ENCODE data around the gene NOCT.

NOCT gene

GRCh38 chr4:139015269-139015947 is at the start of gene NOCT (continued):
- TF ChIP-seq ZNF16 (tag by site-specific recombination; IDR thresholded peaks at IDR 0.05; ENCODE audit: low read depth): no peak
- TF ChIP-seq, protein P1, sequence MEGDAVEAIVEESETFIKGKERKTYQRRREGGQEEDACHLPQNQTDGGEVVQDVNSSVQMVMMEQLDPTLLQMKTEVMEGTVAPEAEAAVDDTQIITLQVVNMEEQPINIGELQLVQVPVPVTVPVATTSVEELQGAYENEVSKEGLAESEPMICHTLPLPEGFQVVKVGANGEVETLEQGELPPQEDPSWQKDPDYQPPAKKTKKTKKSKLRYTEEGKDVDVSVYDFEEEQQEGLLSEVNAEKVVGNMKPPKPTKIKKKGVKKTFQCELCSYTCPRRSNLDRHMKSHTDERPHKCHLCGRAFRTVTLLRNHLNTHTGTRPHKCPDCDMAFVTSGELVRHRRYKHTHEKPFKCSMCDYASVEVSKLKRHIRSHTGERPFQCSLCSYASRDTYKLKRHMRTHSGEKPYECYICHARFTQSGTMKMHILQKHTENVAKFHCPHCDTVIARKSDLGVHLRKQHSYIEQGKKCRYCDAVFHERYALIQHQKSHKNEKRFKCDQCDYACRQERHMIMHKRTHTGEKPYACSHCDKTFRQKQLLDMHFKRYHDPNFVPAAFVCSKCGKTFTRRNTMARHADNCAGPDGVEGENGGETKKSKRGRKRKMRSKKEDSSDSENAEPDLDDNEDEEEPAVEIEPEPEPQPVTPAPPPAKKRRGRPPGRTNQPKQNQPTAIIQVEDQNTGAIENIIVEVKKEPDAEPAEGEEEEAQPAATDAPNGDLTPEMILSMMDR (tag by site-specific recombination; IDR thresholded peaks at IDR 0.05): peak; percentile 28; the same call in 1 of the 2 replicates
- TF ChIP-seq ZBTB8A (tag by site-specific recombination; IDR thresholded peaks at IDR 0.05): peak; percentile 71
- no peak for TF ChIP-seq ZNF596 (tag by site-specific recombination; IDR thresholded peaks at IDR 0.05)
- TF ChIP-seq, protein P2, sequence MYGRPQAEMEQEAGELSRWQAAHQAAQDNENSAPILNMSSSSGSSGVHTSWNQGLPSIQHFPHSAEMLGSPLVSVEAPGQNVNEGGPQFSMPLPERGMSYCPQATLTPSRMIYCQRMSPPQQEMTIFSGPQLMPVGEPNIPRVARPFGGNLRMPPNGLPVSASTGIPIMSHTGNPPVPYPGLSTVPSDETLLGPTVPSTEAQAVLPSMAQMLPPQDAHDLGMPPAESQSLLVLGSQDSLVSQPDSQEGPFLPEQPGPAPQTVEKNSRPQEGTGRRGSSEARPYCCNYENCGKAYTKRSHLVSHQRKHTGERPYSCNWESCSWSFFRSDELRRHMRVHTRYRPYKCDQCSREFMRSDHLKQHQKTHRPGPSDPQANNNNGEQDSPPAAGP (tag by site-specific recombination; IDR thresholded peaks at IDR 0.05): peak; percentile 51
- no peak for TF ChIP-seq HOXD13 (CRISPR knock-in tag; IDR thresholded peaks at IDR 0.05; ENCODE audit: borderline replicate concordance)
- peak; percentile 71; the same call in 1 of the 2 replicates for TF ChIP-seq ZNF561 (tag by site-specific recombination; IDR thresholded peaks at IDR 0.05; ENCODE audit: borderline replicate concordance)
- TF ChIP-seq ZNF704 (tag by site-specific recombination; IDR thresholded peaks at IDR 0.05): no peak
- TF ChIP-seq, protein P3, sequence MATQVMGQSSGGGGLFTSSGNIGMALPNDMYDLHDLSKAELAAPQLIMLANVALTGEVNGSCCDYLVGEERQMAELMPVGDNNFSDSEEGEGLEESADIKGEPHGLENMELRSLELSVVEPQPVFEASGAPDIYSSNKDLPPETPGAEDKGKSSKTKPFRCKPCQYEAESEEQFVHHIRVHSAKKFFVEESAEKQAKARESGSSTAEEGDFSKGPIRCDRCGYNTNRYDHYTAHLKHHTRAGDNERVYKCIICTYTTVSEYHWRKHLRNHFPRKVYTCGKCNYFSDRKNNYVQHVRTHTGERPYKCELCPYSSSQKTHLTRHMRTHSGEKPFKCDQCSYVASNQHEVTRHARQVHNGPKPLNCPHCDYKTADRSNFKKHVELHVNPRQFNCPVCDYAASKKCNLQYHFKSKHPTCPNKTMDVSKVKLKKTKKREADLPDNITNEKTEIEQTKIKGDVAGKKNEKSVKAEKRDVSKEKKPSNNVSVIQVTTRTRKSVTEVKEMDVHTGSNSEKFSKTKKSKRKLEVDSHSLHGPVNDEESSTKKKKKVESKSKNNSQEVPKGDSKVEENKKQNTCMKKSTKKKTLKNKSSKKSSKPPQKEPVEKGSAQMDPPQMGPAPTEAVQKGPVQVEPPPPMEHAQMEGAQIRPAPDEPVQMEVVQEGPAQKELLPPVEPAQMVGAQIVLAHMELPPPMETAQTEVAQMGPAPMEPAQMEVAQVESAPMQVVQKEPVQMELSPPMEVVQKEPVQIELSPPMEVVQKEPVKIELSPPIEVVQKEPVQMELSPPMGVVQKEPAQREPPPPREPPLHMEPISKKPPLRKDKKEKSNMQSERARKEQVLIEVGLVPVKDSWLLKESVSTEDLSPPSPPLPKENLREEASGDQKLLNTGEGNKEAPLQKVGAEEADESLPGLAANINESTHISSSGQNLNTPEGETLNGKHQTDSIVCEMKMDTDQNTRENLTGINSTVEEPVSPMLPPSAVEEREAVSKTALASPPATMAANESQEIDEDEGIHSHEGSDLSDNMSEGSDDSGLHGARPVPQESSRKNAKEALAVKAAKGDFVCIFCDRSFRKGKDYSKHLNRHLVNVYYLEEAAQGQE (tag by site-specific recombination; IDR thresholded peaks at IDR 0.05): 0 out of 2 replicates have a peak, but pooled peaks have one; percentile 10
- no peak for TF ChIP-seq PATZ1 (tag by site-specific recombination; IDR thresholded peaks at IDR 0.05)
- peak; percentile 38; the same call in 1 of the 2 replicates for TF ChIP-seq TCF7L2 (IDR thresholded peaks at IDR 0.05; ENCODE audit: borderline replicate concordance, low read depth, low read length)
- TF ChIP-seq, protein P4, sequence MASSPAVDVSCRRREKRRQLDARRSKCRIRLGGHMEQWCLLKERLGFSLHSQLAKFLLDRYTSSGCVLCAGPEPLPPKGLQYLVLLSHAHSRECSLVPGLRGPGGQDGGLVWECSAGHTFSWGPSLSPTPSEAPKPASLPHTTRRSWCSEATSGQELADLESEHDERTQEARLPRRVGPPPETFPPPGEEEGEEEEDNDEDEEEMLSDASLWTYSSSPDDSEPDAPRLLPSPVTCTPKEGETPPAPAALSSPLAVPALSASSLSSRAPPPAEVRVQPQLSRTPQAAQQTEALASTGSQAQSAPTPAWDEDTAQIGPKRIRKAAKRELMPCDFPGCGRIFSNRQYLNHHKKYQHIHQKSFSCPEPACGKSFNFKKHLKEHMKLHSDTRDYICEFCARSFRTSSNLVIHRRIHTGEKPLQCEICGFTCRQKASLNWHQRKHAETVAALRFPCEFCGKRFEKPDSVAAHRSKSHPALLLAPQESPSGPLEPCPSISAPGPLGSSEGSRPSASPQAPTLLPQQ (tag by site-specific recombination; IDR thresholded peaks at IDR 0.05): peak; percentile 82
- 0 out of 2 replicates have a peak, but pooled peaks have one; percentile 26 for TF ChIP-seq SP2 (tag by site-specific recombination; IDR thresholded peaks at IDR 0.05)
- TF ChIP-seq, protein P5, sequence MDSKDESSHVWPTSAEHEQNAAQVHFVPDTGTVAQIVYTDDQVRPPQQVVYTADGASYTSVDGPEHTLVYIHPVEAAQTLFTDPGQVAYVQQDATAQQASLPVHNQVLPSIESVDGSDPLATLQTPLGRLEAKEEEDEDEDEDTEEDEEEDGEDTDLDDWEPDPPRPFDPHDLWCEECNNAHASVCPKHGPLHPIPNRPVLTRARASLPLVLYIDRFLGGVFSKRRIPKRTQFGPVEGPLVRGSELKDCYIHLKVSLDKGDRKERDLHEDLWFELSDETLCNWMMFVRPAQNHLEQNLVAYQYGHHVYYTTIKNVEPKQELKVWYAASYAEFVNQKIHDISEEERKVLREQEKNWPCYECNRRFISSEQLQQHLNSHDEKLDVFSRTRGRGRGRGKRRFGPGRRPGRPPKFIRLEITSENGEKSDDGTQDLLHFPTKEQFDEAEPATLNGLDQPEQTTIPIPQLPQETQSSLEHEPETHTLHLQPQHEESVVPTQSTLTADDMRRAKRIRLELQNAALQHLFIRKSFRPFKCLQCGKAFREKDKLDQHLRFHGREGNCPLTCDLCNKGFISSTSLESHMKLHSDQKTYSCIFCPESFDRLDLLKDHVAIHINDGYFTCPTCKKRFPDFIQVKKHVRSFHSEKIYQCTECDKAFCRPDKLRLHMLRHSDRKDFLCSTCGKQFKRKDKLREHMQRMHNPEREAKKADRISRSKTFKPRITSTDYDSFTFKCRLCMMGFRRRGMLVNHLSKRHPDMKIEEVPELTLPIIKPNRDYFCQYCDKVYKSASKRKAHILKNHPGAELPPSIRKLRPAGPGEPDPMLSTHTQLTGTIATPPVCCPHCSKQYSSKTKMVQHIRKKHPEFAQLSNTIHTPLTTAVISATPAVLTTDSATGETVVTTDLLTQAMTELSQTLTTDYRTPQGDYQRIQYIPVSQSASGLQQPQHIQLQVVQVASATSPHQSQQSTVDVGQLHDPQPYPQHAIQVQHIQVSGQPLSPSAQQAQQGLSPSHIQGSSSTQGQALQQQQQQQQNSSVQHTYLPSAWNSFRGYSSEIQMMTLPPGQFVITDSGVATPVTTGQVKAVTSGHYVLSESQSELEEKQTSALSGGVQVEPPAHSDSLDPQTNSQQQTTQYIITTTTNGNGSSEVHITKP (tag by site-specific recombination; IDR thresholded peaks at IDR 0.05): peak; percentile 100
- no peak for TF ChIP-seq ZNF366 (tag by site-specific recombination; conservative IDR thresholded peaks at IDR 0.05)
- no peak for TF ChIP-seq ZNF530 (tag by site-specific recombination; IDR thresholded peaks at IDR 0.05; ENCODE audit: low read depth)
- no peak for TF ChIP-seq ZNF664 (tag by site-specific recombination; IDR thresholded peaks at IDR 0.05)
- TF ChIP-seq SP3 (tag by site-specific recombination; IDR thresholded peaks at IDR 0.05): no peak; the same call in 1 of the 2 replicates
- TF ChIP-seq ZIC2 (tag by site-specific recombination; IDR thresholded peaks at IDR 0.05): peak; percentile 79
- TF ChIP-seq ZNF302 (tag by site-specific recombination; IDR thresholded peaks at IDR 0.05; ENCODE audit: low read depth): no peak
- 0 out of 2 replicates have a peak, but pooled peaks have one; percentile 4 for TF ChIP-seq ZBTB21 (tag by site-specific recombination; IDR thresholded peaks at IDR 0.05)
- no peak for TF ChIP-seq ZNF121 (tag by site-specific recombination; IDR thresholded peaks at IDR 0.05)
- TF ChIP-seq ZNF423 (tag by site-specific recombination; IDR thresholded peaks at IDR 0.05): no peak
